Mesothelial cell of epicardium (in vitro differentiated cells): Measurements from ENCODE around the gene APC2. TPM values are rescaled to one million over a fixed set of nuclear protein-coding genes. Genes with fewer than 3 reads are reported as not detected.

ENCODE experiments used
- DNase-seq, 2 experiments: peaks; one replicate each; pipeline ENCODE4 v3.0.0; 2021; ENCODE audit warnings: low spot score in 2 of 2; ENCODE audit not compliant: unreplicated experiment in 2 of 2
- H3K27ac Mint-ChIP-seq: 2 replicates; pipeline ENCODE4 v1.8.0; 2021; ENCODE audit warnings: mixed read lengths
- H3K27me3 Mint-ChIP-seq: 2 replicates; pipeline ENCODE4 v1.8.0; 2021; ENCODE audit warnings: low read depth, mixed read lengths
- H3K36me3 Mint-ChIP-seq: 2 replicates; pipeline ENCODE4 v1.8.0; 2021; ENCODE audit warnings: mixed read lengths
- H3K4me1 Mint-ChIP-seq: 2 replicates; pipeline ENCODE4 v1.8.0; 2021; ENCODE audit warnings: mixed read lengths
- H3K4me3 Mint-ChIP-seq: 2 replicates; pipeline ENCODE4 v1.8.0; 2021; ENCODE audit warnings: mild to moderate bottlenecking, moderate library complexity, mixed read lengths
- H3K9me3 Mint-ChIP-seq: 2 replicates; pipeline ENCODE4 v1.8.0; 2021; ENCODE audit warnings: mixed read lengths
- total RNA-seq: library from RNA; stranded (reverse); gene quantifications from 3 replicates; pipeline ENCODE4 v1.2.1, GENCODE V29; 2021
- TF ChIP-seq, protein P1 (sequence below): fragments of 200-600 bp; sonication (generic); IDR thresholded peaks from one replicate; pipeline ENCODE4 v1.5.0; 2021; ENCODE audit warnings: antibody characterized with exemption; ENCODE audit not compliant: unreplicated experiment

Gene APC2
- total RNA-seq, 1 donor from 2014 or later, result 2.3 TPM

DNA sequence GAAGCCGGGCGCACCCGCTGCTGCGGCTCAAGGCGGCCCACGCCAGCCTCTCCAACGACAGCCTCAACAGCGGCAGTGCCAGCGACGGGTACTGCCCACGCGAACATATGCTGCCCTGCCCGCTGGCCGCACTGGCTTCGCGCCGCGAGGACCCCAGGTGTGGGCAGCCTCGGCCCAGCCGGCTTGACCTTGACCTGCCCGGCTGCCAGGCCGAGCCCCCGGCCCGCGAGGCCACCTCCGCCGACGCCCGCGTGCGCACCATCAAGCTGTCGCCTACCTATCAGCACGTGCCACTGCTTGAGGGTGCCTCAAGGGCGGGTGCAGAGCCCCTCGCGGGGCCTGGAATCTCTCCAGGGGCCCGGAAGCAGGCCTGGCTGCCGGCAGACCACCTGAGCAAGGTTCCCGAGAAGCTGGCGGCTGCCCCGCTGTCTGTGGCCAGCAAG is 16.1 kb downstream of the APC2 start:
- TF ChIP-seq, protein P1, sequence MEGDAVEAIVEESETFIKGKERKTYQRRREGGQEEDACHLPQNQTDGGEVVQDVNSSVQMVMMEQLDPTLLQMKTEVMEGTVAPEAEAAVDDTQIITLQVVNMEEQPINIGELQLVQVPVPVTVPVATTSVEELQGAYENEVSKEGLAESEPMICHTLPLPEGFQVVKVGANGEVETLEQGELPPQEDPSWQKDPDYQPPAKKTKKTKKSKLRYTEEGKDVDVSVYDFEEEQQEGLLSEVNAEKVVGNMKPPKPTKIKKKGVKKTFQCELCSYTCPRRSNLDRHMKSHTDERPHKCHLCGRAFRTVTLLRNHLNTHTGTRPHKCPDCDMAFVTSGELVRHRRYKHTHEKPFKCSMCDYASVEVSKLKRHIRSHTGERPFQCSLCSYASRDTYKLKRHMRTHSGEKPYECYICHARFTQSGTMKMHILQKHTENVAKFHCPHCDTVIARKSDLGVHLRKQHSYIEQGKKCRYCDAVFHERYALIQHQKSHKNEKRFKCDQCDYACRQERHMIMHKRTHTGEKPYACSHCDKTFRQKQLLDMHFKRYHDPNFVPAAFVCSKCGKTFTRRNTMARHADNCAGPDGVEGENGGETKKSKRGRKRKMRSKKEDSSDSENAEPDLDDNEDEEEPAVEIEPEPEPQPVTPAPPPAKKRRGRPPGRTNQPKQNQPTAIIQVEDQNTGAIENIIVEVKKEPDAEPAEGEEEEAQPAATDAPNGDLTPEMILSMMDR, result no peak
- H3K36me3 Mint-ChIP-seq, result no peaks in the 10 kb centered on the region

GRCh38 chr19:1466461-1467214 is 16.7 kb downstream of the APC2 start:
- peaks cover 48% of the 10 kb centered on the region for H3K27me3 Mint-ChIP-seq

More for the DNA sequence above, 16.1 kb downstream of the APC2 start:
- Mint-ChIP-seq H3K27ac (no peak overlapping the region), H3K27me3 (peaks cover 42% of the 10 kb centered on the region), H3K4me3 (no peak overlapping the region), H3K9me3 (no peaks in the 10 kb centered on the region), H3K4me1 (peaks cover 5% of the 10 kb centered on the region)
- no peak for DNase-seq

GRCh38 chr19:1467215-1467489 is 17.2 kb downstream of the APC2 start:
- H3K27me3 Mint-ChIP-seq, result peaks cover 53% of the 10 kb centered on the region

More at GRCh38 chr19:1466461-1467214, 16.7 kb downstream of the APC2 start:
- H3K4me1 Mint-ChIP-seq, result peaks cover 7% of the 10 kb centered on the region
- no peak for DNase-seq
- H3K9me3 Mint-ChIP-seq, result no peaks in the 10 kb centered on the region
- no peak overlapping the region for H3K4me3 Mint-ChIP-seq
- no peak overlapping the region for H3K27ac Mint-ChIP-seq
- H3K36me3 Mint-ChIP-seq, result no peaks in the 10 kb centered on the region
- TF ChIP-seq, protein P1, result no peak

DNA sequence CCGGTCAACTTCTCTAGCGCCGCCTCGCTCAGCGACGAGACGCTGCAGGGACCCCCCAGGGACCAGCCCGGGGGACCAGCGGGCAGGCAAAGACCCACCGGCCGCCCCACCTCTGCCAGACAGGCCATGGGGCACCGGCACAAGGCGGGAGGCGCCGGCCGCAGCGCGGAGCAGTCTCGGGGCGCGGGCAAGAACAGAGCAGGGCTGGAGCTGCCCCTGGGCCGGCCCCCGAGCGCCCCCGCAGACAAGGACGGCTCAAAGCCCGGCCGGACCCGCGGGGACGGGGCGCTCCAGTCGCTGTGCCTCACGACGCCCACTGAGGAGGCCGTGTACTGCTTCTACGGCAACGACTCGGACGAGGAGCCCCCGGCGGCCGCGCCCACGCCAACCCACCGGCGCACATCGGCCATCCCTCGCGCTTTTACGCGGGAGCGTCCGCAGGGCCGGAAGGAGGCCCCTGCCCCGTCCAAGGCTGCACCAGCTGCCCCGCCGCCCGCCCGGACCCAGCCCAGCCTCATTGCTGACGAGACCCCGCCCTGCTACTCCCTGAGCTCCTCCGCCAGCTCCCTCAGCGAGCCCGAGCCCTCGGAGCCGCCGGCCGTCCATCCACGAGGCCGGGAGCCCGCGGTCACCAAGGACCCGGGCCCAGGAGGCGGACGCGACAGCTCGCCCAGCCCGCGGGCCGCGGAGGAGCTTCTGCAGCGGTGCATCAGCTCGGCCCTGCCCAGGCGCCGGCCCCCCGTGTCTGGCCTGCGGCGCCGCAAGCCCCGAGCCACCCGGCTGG is 17.8 kb downstream of the APC2 start:
- H3K27me3 Mint-ChIP-seq, result peaks cover 58% of the 10 kb centered on the region
- no peak overlapping the region for H3K4me3 Mint-ChIP-seq
- H3K27ac Mint-ChIP-seq, result no peak overlapping the region
- H3K4me1 Mint-ChIP-seq, result peaks cover 7% of the 10 kb centered on the region
- TF ChIP-seq, protein P1, result no peak
- no peaks in the 10 kb centered on the region for H3K36me3 Mint-ChIP-seq
- no peak for DNase-seq
- H3K9me3 Mint-ChIP-seq, result no peaks in the 10 kb centered on the region

More at GRCh38 chr19:1467215-1467489, 17.2 kb downstream of the APC2 start:
- no peak for DNase-seq
- H3K4me1 Mint-ChIP-seq, result peaks cover 7% of the 10 kb centered on the region
- TF ChIP-seq, protein P1, result no peak
- H3K4me3 Mint-ChIP-seq, result no peak overlapping the region
- H3K36me3 Mint-ChIP-seq, result no peaks in the 10 kb centered on the region
- no peak overlapping the region for H3K27ac Mint-ChIP-seq
- H3K9me3 Mint-ChIP-seq, result no peaks in the 10 kb centered on the region

- H3K4me1 Mint-ChIP-seq, result peaks cover 7% of the 10 kb centered on the region
- H3K36me3 Mint-ChIP-seq, result no peaks in the 10 kb centered on the region
- H3K4me3 Mint-ChIP-seq, result no peak overlapping the region
- H3K27ac Mint-ChIP-seq, result no peak overlapping the region
- H3K27me3 Mint-ChIP-seq, result peaks cover 62% of the 10 kb centered on the region
- DNase-seq, result no peak
- no peaks in the 10 kb centered on the region for H3K9me3 Mint-ChIP-seq
- TF ChIP-seq, protein P1, result no peak
These were observed 18.4 kb downstream of the APC2 start for GRCh38 chr19:1468274-1468820.
